GM12878 (cell line): ENCODE measurements around the gene TSC2. TPM values are rescaled to one million over a fixed set of nuclear protein-coding genes. Genes with fewer than 3 reads are reported as not detected.
A peak's percentile ranks its signal among the peaks of the same experiment; 100 is the strongest.

Source experiments
- BCL3 ChIP-seq: IDR thresholded peaks from 2 replicates; pipeline ENCODE4 v1.6.1; 2011; ENCODE audit warnings: borderline replicate concordance, low read depth, mild to moderate bottlenecking, moderate library complexity, low read length; ENCODE audit not compliant: insufficient read depth, poor library complexity, severe bottlenecking
- BCLAF1 ChIP-seq: fragments of 450-650 bp; IDR thresholded peaks from 2 replicates; pipeline ENCODE4 v1.6.1; 2017; ENCODE audit warnings: antibody characterized with exemption, mild to moderate bottlenecking, moderate library complexity
- CBFB ChIP-seq: IDR thresholded peaks from 2 replicates; pipeline ENCODE4 v1.6.1; 2016; ENCODE audit warnings: antibody characterized with exemption, low read depth
- CEBPZ ChIP-seq: fragments of 150-350 bp; IDR thresholded peaks from 2 replicates; pipeline ENCODE4 v1.6.1; 2016; ENCODE audit warnings: low read depth, low read length
- CHD4 ChIP-seq: fragments of 200-600 bp; sonication (generic); IDR thresholded peaks from 2 replicates; pipeline ENCODE4 v1.6.1; 2016; ENCODE audit warnings: mild to moderate bottlenecking
- DPF2 ChIP-seq: fragments of 450-650 bp; IDR thresholded peaks from 2 replicates; pipeline ENCODE4 v1.6.1; 2017; ENCODE audit warnings: mild to moderate bottlenecking
- GATAD2B ChIP-seq: fragments of 450-650 bp; conservative IDR thresholded peaks from 2 replicates; pipeline ENCODE4 v1.6.1; 2017; ENCODE audit warnings: low read depth, mild to moderate bottlenecking, moderate library complexity
- MEF2B ChIP-seq: fragments of 450-650 bp; IDR thresholded peaks from 2 replicates; pipeline ENCODE4 v1.6.1; 2018; ENCODE audit warnings: mild to moderate bottlenecking, moderate library complexity; ENCODE audit not compliant: partially characterized antibody, poor library complexity, severe bottlenecking
- RBBP5 ChIP-seq: fragments of 200-600 bp; sonication (generic); conservative IDR thresholded peaks from 2 replicates; pipeline ENCODE4 v1.6.1; 2016
- RFX5 ChIP-seq: IDR thresholded peaks from 2 replicates; pipeline ENCODE4 v1.6.1; 2011; ENCODE audit warnings: low read depth, low read length, improper control_type of control experiment
- SREBF1 ChIP-seq: IDR thresholded peaks from 2 replicates; pipeline ENCODE4 v1.6.1; 2012; ENCODE audit warnings: mild to moderate bottlenecking, low read length
- ZBTB11 ChIP-seq: fragments of 450-650 bp; formaldehyde crosslinking; IDR thresholded peaks from 2 replicates; pipeline ENCODE4 v1.5.0; 2022; ENCODE audit warnings: mild to moderate bottlenecking, missing genetic modification characterization
- ZBTB40 ChIP-seq: fragments of 450-650 bp; IDR thresholded peaks from 2 replicates; pipeline ENCODE4 v1.6.1; 2016; ENCODE audit warnings: mild to moderate bottlenecking, moderate library complexity, borderline replicate concordance
- polyA plus RNA-seq, 11 experiments: library from polyadenylated mRNA; depleted of rRNA in 4 of 11; unstranded in 6 of 11; stranded (reverse) in 5 of 11; fragments of >200 nt; fragmentation: Nextera tagmentation in 4 of 11; fragmentation: Illumina TruSeq in 1 of 11; extraction: Ambion mirVana in 4 of 11; extraction: Trizol in 1 of 11; gene quantifications; 1 replicate in 1 of 11; 2 replicates in 10 of 11; pipeline versions ENCODE4 v1.2.1 to v1.2.3, GENCODE V29; 2011 to 2016; ENCODE audit warnings: inconsistent platforms in 2 of 11, missing spikeins in 2 of 11, low read depth in 1 of 11
- total RNA-seq, 4 experiments: library from RNA; depleted of rRNA in 3 of 4; stranded (reverse); fragments of >200 nt in 3 of 4; fragmentation: Illumina TruSeq in 1 of 4; extraction: Trizol in 1 of 4; gene quantifications; 2 replicates each; pipeline versions ENCODE4 v1.2.1 to v1.2.3, GENCODE V29; 2013 to 2021

Gene TSC2
- total and polyA plus RNA-seq, 10 of the 15 experiments (the other 5 are each of a cell fraction or from before 2014, with no cell fraction given) = 1.6 to 77.0 (median 21.6) TPM

GRCh38 chr16:2047330-2048115 lies at the start of gene TSC2, which contains the start of gene NTHL1 (continued):
- TF ChIP-seq ZBTB40 = peak; percentile 90
- no peak for TF ChIP-seq CBFB
- TF ChIP-seq RFX5 = 0 out of 2 replicates have a peak, but pooled peaks have one; percentile 33
- TF ChIP-seq ZBTB11 = peak; percentile 62
- TF ChIP-seq SREBF1 = peak; percentile 90
- no peak; the same call in none of the 2 replicates for TF ChIP-seq GATAD2B
- TF ChIP-seq MEF2B = no peak
- TF ChIP-seq CEBPZ = no peak
- no peak for TF ChIP-seq RBBP5
- no peak for TF ChIP-seq CHD4
- peak; percentile 57; the same call in 1 of the 2 replicates for TF ChIP-seq DPF2
- no peak for TF ChIP-seq BCL3
- TF ChIP-seq BCLAF1 = peak; percentile 45; the same call in 1 of the 2 replicates
